A549 (cell line): ENCODE measurements around the gene CDH4. TPM values are rescaled to one million over a fixed set of nuclear protein-coding genes. Genes with fewer than 3 reads are reported as not detected.
A peak's percentile ranks its signal among the peaks of the same experiment; 100 is the strongest.

Experiments used
- ATAC-seq, 2 experiments: fragments of 200-7000 bp in 1 of 2; fragments of >200 bp in 1 of 2; cut with Nextera tagmentation in 1 of 2; cut with Tn5 transposase in 1 of 2; 3 replicates each; pipeline versions ENCODE4 v1.8.0 to v1.9.1; 2018 to 2020; ENCODE audit warnings: mild to moderate bottlenecking in 1 of 2, moderate library complexity in 1 of 2
- CTCF ChIA-PET: fragments of 300-600 bp; sonication (Branson Sonifier 250); formaldehyde crosslinking; extraction: SDS; loops from one replicate; lab custom pipeline; 2021; ENCODE audit warnings: antibody characterized with exemption, inconsistent platforms; lab: Yijun Ruan, JAX
- POLR2A ChIA-PET: fragments of 350-600 bp; formaldehyde crosslinking; extraction: SDS; loops from one replicate; lab custom pipeline; 2021; ENCODE audit warnings: antibody characterized with exemption, inconsistent platforms; lab: Yijun Ruan, JAX
- DNase-seq, 2 experiments: peaks; one replicate each; pipeline versions ENCODE4 v3.0.0 to v3.0.0-alpha.2; 2011 to 2016; ENCODE audit warnings: low read depth in 1 of 2, low spot score in 1 of 2
- FAIRE-seq: peaks from 2 replicates; lab custom pipeline; 2011; peaks lifted over from hg19 to GRCh38; lab: Jason Lieb, UNC
- H3K27ac ChIP-seq, 2 experiments: fragments of >200 bp; sonication (Bioruptor Twin); formaldehyde crosslinking; 3 replicates each; pipeline ENCODE4 v1.5.1; 2016 to 2017
- H3K4me1 ChIP-seq: fragments of >200 bp; sonication (Bioruptor Twin); formaldehyde crosslinking; 3 replicates; pipeline ENCODE4 v1.6.1; 2016
- H3K4me2 ChIP-seq: fragments of >200 bp; sonication (Bioruptor Twin); formaldehyde crosslinking; 3 replicates; pipeline ENCODE4 v1.6.1; 2016
- H3K4me3 ChIP-seq: fragments of >200 bp; sonication (Bioruptor Twin); formaldehyde crosslinking; 3 replicates; pipeline ENCODE4 v1.5.1; 2016
- H3K9me3 ChIP-seq: fragments of >200 bp; sonication (Bioruptor Twin); formaldehyde crosslinking; 3 replicates; pipeline ENCODE4 v1.6.1; 2016
- ATOH8 ChIP-seq: fragments of 250-450 bp; sonication (Bioruptor Pico); IDR thresholded peaks from 2 replicates; pipeline ENCODE4 v1.5.0; 2020; ENCODE audit warnings: low read depth, mild to moderate bottlenecking, moderate library complexity
- BCL3 ChIP-seq: fragments of >200 bp; sonication (Bioruptor Twin); formaldehyde crosslinking; IDR thresholded peaks from 3 replicates; pipeline ENCODE4 v1.6.1; 2016
- BHLHE40 ChIP-seq: IDR thresholded peaks from 2 replicates; pipeline ENCODE4 v1.6.1; 2012; ENCODE audit warnings: low read depth, low read length, inconsistent platforms
- CEBPB ChIP-seq, 2 experiments: fragments of >200 bp in 1 of 2; sonication (Bioruptor Twin) in 1 of 2; formaldehyde crosslinking in 1 of 2; IDR thresholded peaks; 2 replicates each; pipeline ENCODE4 v1.6.1; 2012 to 2016
- E2F6 ChIP-seq: IDR thresholded peaks from 2 replicates; pipeline ENCODE4 v1.6.1; 2012; ENCODE audit warnings: low read depth, borderline replicate concordance
- ESRRA ChIP-seq: fragments of 150-350 bp; IDR thresholded peaks from 2 replicates; pipeline ENCODE4 v1.6.1; 2014; ENCODE audit warnings: mild to moderate bottlenecking, low read length, borderline replicate concordance
- FOSL2 ChIP-seq, 2 experiments: fragments of 450-650 bp in 1 of 2; fragments of >200 bp in 1 of 2; sonication (Bioruptor Twin) in 1 of 2; formaldehyde crosslinking; IDR thresholded peaks; 2 replicates each; pipeline versions ENCODE4 v1.5.0 to v1.6.1; 2016 to 2020; ENCODE audit warnings: mild to moderate bottlenecking in 1 of 2, moderate library complexity in 1 of 2
- HDAC2 ChIP-seq: fragments of 200-600 bp; sonication (generic); IDR thresholded peaks from 2 replicates; pipeline ENCODE4 v1.6.1; 2016
- HEYL ChIP-seq: fragments of 250-450 bp; sonication (Bioruptor Pico); IDR thresholded peaks from 2 replicates; pipeline ENCODE4 v1.8.0; 2021; ENCODE audit warnings: mild to moderate bottlenecking, moderate library complexity
- HMGXB4 ChIP-seq: fragments of 250-450 bp; sonication (Bioruptor Pico); IDR thresholded peaks from 2 replicates; pipeline ENCODE4 v1.5.0; 2021; ENCODE audit warnings: mild to moderate bottlenecking, moderate library complexity, borderline replicate concordance
- HOXB13 ChIP-seq: fragments of 250-450 bp; sonication (Bioruptor Pico); IDR thresholded peaks from 2 replicates; pipeline ENCODE4 v1.5.0; 2020; ENCODE audit warnings: low read depth, mild to moderate bottlenecking, moderate library complexity
- KDM1A ChIP-seq: fragments of 200-600 bp; sonication (generic); IDR thresholded peaks from 2 replicates; pipeline ENCODE4 v1.6.1; 2016; ENCODE audit warnings: low read depth, mild to moderate bottlenecking
- MAZ ChIP-seq: fragments of 150-350 bp; IDR thresholded peaks from 2 replicates; pipeline ENCODE4 v1.6.1; 2014; ENCODE audit warnings: antibody characterized with exemption, low read depth, low read length, borderline replicate concordance
- PBX3 ChIP-seq: IDR thresholded peaks from 2 replicates; pipeline ENCODE4 v1.6.1; 2012
- PHF8 ChIP-seq: fragments of 200-600 bp; sonication (generic); IDR thresholded peaks from 2 replicates; pipeline ENCODE4 v1.6.1; 2016; ENCODE audit warnings: low read depth, mild to moderate bottlenecking, antibody characterized with exemption, moderate library complexity, borderline replicate concordance
- POLR2A ChIP-seq: IDR thresholded peaks from 2 replicates; pipeline ENCODE4 v1.6.1; 2012; ENCODE audit warnings: mild to moderate bottlenecking, low read length
- RAD21 ChIP-seq, 2 experiments: fragments of >200 bp in 1 of 2; sonication (Bioruptor Twin) in 1 of 2; formaldehyde crosslinking in 1 of 2; IDR thresholded peaks in 1 of 2; conservative IDR thresholded peaks in 1 of 2; 2 replicates in 1 of 2; 3 replicates in 1 of 2; pipeline ENCODE4 v1.6.1; 2012 to 2018; ENCODE audit warnings: inconsistent platforms in 1 of 2
- RARB ChIP-seq: fragments of 250-450 bp; sonication (Bioruptor Pico); IDR thresholded peaks from 2 replicates; pipeline ENCODE4 v1.8.0; 2021; ENCODE audit warnings: mild to moderate bottlenecking, moderate library complexity
- RCOR1 ChIP-seq: fragments of 150-350 bp; IDR thresholded peaks from 2 replicates; pipeline ENCODE4 v1.6.1; 2014; ENCODE audit warnings: antibody characterized with exemption, low read length, low read depth
- RFX5 ChIP-seq: fragments of 450-650 bp; IDR thresholded peaks from 2 replicates; pipeline ENCODE4 v1.7.1; 2014; ENCODE audit warnings: antibody characterized with exemption, mild to moderate bottlenecking, moderate library complexity
- RNF2 ChIP-seq: fragments of 200-600 bp; sonication (generic); IDR thresholded peaks from 2 replicates; pipeline ENCODE4 v1.6.1; 2016; ENCODE audit warnings: low read depth, mild to moderate bottlenecking, antibody characterized with exemption, moderate library complexity, borderline replicate concordance
- SMC3 ChIP-seq: fragments of >200 bp; sonication (Bioruptor Twin); formaldehyde crosslinking; IDR thresholded peaks from 3 replicates; pipeline ENCODE4 v1.6.1; 2018; ENCODE audit warnings: inconsistent platforms
- TP53 ChIP-seq: fragments of 250-450 bp; sonication (Bioruptor Pico); IDR thresholded peaks from 2 replicates; pipeline ENCODE4 v1.5.0; 2021; ENCODE audit warnings: mild to moderate bottlenecking, moderate library complexity
- USF2 ChIP-seq: fragments of 450-650 bp; IDR thresholded peaks from 2 replicates; pipeline ENCODE4 v1.6.1; 2014; ENCODE audit warnings: antibody characterized with exemption
- ZC3H11A ChIP-seq: fragments of 450-650 bp; IDR thresholded peaks from 2 replicates; pipeline ENCODE4 v1.6.1; 2014; ENCODE audit warnings: antibody characterized with exemption, mild to moderate bottlenecking
- ZSCAN20 ChIP-seq: fragments of 250-450 bp; sonication (Bioruptor Pico); IDR thresholded peaks from 2 replicates; pipeline ENCODE4 v1.8.0; 2022; ENCODE audit warnings: mild to moderate bottlenecking, moderate library complexity
- WGBS: methylation state at CpG from one replicate; pipeline ENCODE4 v1.1.6; 2017; ENCODE audit errors: missing lambda C conversion rate; 5-methylcytosine and 5-hydroxymethylcytosine counted together
- polyA plus RNA-seq, 4 experiments: library from polyadenylated mRNA; depleted of rRNA in 3 of 4; stranded (reverse); fragments of >200 nt; fragmentation: RNase III in 1 of 4; extraction: RNeasy Plus Mini Kit Qiagen cat#74134 plus additional on column Dnase treatment in 1 of 4; gene quantifications; 2 replicates in 3 of 4; 3 replicates in 1 of 4; pipeline ENCODE4 v1.2.3, GENCODE V29; 2011 to 2017

The CDH4 gene
- polyA plus RNA-seq, 2 of the 4 experiments (the other 2 are of a cell fraction), result 3.4 to 10.3 TPM

- ATAC-seq (0 out of 6 replicates have a peak, but pooled peaks of 1 of the 2 experiments have one; percentile 25), DNase-seq (no peak), FAIRE-seq (no peak)
- no peak overlapping the region for H3K4me3 ChIP-seq
- H3K9me3 ChIP-seq, result no peaks in the 10 kb centered on the region
- CTCF ChIA-PET, result no interaction called here
- no peak for TF ChIP-seq ZSCAN20
- TF ChIP-seq USF2, result no peak
- no peak for TF ChIP-seq HMGXB4 (CRISPR knock-in tag)
- TF ChIP-seq HEYL (CRISPR knock-in tag), result no peak
- no peak for TF ChIP-seq E2F6
- no peak for TF ChIP-seq PHF8
- TF ChIP-seq ESRRA, result no peak
- no peak for TF ChIP-seq FOSL2 (IDR thresholded peaks at IDR 0.05)
- TF ChIP-seq FOSL2 (CRISPR knock-in tag; IDR thresholded peaks at IDR 0.05), result no peak
- no peak for TF ChIP-seq BCL3
- TF ChIP-seq RNF2, result no peak
- TF ChIP-seq RARB (CRISPR knock-in tag), result no peak
- no peak for TF ChIP-seq HOXB13 (CRISPR knock-in tag)
- no peak for TF ChIP-seq RFX5
- no peak for TF ChIP-seq CEBPB (IDR thresholded peaks at IDR 0.05)
- no peak for TF ChIP-seq ZC3H11A
- no peak for TF ChIP-seq MAZ
- no peak for TF ChIP-seq RCOR1
- POLR2A ChIA-PET, result no interaction called here
- H3K4me2 ChIP-seq, result no peak overlapping the region
- 63% methylated on average over 13 of the region's 15 CpGs for WGBS
- no peak overlapping the region for H3K27ac ChIP-seq
- no peaks in the 10 kb centered on the region for H3K4me1 ChIP-seq
These were observed 515.0 kb downstream of the CDH4 start for GRCh38 chr20:61766921-61767610.

- Histone ChIP-seq H3K4me2 (no peak overlapping the region), H3K9me3 (no peaks in the 10 kb centered on the region), H3K4me3 (no peak overlapping the region), H3K4me1 (no peaks in the 10 kb centered on the region), H3K27ac (no peak overlapping the region)
- ATAC-seq (no peak), FAIRE-seq (no peak), DNase-seq (no peak)
- CTCF ChIA-PET, result no interaction called here
- 68% methylated on average over 9 of the region's 14 CpGs for WGBS
- POLR2A ChIA-PET, result no interaction called here
- TF ChIP-seq SMC3 (no peak), PBX3 (no peak), BHLHE40 (no peak), ATOH8 (no peak), HDAC2 (no peak), MAZ (no peak), KDM1A (no peak), RAD21 (conservative IDR thresholded peaks at IDR 0.05 in 1 of 2, IDR thresholded peaks at IDR 0.05 in 1 of 2) (no peak), HMGXB4 (CRISPR knock-in tag) (no peak), TP53 (CRISPR knock-in tag) (no peak), HEYL (CRISPR knock-in tag) (no peak), POLR2A (no peak)
These were observed 515.9 kb downstream of the CDH4 start for GRCh38 chr20:61767761-61768494.
